GDM1 (cell line): Measurements from ENCODE around the gene BACE2.
"Not testable (repeated sequence)": the region's sequence is repeated elsewhere in the genome, so short reads cannot be mapped to it uniquely, and the experiment has no call there.

Experiments used
- DNase-seq: peaks from one replicate; lab custom pipeline; 2025; lab: John Stamatoyannopoulos, UW

The BACE2 gene

GRCh38 chr21:41215856-41216408 lies 48.0 kb downstream of the BACE2 start:
- DNase-seq, result no peak

GRCh38 chr21:41216486-41216885 lies 48.5 kb downstream of the BACE2 start:
- no peak for DNase-seq

GRCh38 chr21:41217671-41218385 lies 49.9 kb downstream of the BACE2 start:
- DNase-seq, result no peak

- DNase-seq, result no peak
Measured at GRCh38 chr21:41219498-41220207, 51.7 kb downstream of the BACE2 start.

GRCh38 chr21:41220208-41220733 lies 52.3 kb downstream of the BACE2 start:
- no peak for DNase-seq

- no peak for DNase-seq
Measured at GRCh38 chr21:41222247-41223068, 54.5 kb downstream of the BACE2 start.

- DNase-seq, result no peak
Measured at GRCh38 chr21:41226853-41227252, 58.9 kb downstream of the BACE2 start.

GRCh38 chr21:41227357-41228005 lies 59.5 kb downstream of the BACE2 start:
- no peak for DNase-seq

- no peak for DNase-seq
Measured at GRCh38 chr21:41228006-41228370, 60.0 kb downstream of the BACE2 start.

GRCh38 chr21:41228492-41228891 lies 60.5 kb downstream of the BACE2 start:
- no peak for DNase-seq

- DNase-seq, result no peak
Measured at GRCh38 chr21:41228958-41229357, 61.0 kb downstream of the BACE2 start.

- no peak for DNase-seq
Measured at GRCh38 chr21:41229509-41230248, 61.7 kb downstream of the BACE2 start.

GRCh38 chr21:41230497-41230896 lies 62.5 kb downstream of the BACE2 start:
- no peak for DNase-seq

GRCh38 chr21:41231060-41231459 lies 63.1 kb downstream of the BACE2 start:
- DNase-seq, result no peak

- no peak for DNase-seq
Measured at GRCh38 chr21:41232013-41232412, 64.1 kb downstream of the BACE2 start.

GRCh38 chr21:41233916-41234315 lies 66.0 kb downstream of the BACE2 start:
- no peak for DNase-seq

GRCh38 chr21:41234569-41234968 lies 66.6 kb downstream of the BACE2 start:
- DNase-seq, result no peak

GRCh38 chr21:41235201-41235600 lies 67.2 kb downstream of the BACE2 start:
- DNase-seq, result no peak

GRCh38 chr21:41236352-41236973 lies 68.5 kb downstream of the BACE2 start:
- DNase-seq, result no peak

GRCh38 chr21:41238081-41238796 lies 70.3 kb downstream of the BACE2 start:
- not testable (repeated sequence) for DNase-seq
